ENCODE results near the gene ZFP92.
"Not testable (repeated sequence)": the region's sequence is repeated elsewhere in the genome, so short reads cannot be mapped to it uniquely, and the experiment has no call there.

ZFP92 gene

GRCh38 chrX:153411255-153411987 is at the start of gene ZFP92:
Gene ZFP92 (plus strand): TSS chrX:153411472. CDS start chrX:153418323, 6,851 bp downstream.
- peak; percentile 45 for DNase-seq

DNA sequence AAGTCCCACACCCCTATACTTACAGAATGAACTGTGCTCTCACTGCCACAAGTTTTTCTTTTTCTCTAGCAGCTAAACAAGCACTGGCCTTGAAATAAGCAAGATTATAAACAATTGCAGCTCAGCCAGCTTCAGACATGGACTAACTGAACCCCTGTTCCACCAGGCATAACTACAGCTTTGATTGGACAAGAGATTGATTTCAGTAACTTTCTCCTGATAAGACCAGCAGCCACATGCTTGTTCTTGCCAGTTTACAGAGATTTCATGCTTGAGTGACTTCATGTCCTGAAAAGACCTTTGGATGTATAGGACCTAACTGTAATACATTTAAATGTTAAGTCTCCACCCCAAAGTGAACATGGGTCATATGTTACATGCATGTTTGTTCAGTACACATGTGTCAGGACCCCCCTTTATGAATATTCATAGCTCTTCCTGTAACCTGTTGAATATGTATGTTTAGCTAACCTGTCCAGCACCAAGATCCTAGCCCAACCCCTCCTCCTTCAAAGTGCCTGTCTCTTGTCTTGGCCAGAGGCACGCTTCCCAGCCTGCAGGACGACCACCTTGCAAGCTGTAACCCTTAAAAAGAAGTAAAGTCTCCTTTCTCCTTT is 49.4 kb upstream of the ZFP92 start:
- DNase-seq, result no peak

DNA sequence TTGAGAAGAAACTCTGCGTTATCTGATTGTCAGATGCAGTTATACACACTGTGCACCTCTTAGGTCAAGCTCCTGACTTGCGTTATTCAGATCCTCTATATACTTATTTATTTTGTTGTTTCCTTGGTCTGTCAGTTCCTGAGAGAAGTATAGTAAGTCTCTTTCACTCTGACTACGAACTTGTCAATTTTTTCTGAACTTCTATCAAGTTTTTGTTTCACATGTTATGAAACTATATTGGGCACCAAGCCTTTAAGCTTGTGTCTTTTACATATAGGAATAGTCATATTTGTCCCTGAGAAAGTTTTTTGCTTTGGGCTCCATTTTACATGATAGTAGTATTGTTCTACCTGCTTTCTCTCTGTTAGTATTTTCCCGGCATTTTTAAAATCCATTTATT is 45.6 kb upstream of the ZFP92 start:
- no peak for DNase-seq

- no peak for DNase-seq
Observed at GRCh38 chrX:153366119-153366518, 45.2 kb upstream of the ZFP92 start.

GRCh38 chrX:153366878-153367538 is 44.3 kb upstream of the ZFP92 start:
- no peak for DNase-seq

DNA sequence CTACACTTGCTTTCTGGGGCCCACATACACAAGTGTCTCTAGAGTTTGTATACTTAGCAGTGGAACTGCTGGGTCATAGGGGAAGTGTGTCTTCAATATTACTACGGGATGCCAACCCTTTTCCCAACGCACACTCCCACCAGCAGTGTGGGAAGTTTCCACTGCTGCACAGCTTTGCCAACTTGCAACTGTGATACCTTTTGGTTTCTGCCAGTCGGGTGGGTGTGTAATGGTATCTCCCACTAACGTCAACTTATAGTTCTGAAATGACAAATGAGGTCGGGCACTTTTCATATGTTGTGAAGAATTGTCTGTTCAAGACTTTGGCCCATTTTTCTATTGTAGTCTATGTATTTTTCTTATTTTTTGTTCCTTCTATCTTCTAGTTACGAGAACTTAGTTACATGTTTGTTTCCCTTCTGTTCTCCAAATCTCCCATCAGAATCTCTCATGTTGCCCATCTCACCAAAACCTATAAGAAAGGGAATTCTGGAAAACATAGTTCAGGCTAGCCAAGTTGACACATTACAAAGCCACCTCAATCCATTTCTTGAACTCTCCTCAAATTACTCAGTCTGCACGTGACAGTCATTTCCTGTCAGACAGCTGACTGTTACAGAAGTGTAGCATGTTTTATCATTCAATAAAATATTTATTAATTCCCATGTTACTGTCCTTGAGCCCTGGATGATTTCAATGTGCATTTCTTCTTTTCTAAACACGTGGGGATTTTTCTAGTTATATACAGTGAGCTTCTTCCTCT is 40.8 kb upstream of the ZFP92 start:
- DNase-seq, result no peak

- no peak for DNase-seq
Observed at GRCh38 chrX:153371256-153371655, 40.0 kb upstream of the ZFP92 start.

- no peak for DNase-seq
Observed at GRCh38 chrX:153372949-153373348, 38.3 kb upstream of the ZFP92 start.

DNA sequence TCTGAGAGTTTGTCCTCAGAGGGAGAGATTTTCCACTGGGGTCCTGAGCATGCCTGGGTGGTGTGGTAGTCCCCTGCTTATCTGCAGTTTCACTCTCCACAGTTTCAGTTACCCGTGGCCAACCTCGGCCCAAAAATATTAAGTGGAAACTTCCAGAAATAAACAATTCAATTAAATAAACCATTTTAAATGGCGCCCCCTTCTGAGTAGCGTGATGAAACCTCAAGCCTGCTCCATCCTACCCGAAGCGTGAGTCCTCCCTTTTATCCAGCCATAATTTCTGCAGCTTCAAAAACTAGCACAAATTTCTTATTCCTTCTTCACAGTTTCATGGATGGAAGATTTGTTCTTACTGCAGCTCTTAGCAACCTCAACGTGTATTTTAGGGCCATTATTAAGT is 36.8 kb upstream of the ZFP92 start:
- DNase-seq, result no peak

DNA sequence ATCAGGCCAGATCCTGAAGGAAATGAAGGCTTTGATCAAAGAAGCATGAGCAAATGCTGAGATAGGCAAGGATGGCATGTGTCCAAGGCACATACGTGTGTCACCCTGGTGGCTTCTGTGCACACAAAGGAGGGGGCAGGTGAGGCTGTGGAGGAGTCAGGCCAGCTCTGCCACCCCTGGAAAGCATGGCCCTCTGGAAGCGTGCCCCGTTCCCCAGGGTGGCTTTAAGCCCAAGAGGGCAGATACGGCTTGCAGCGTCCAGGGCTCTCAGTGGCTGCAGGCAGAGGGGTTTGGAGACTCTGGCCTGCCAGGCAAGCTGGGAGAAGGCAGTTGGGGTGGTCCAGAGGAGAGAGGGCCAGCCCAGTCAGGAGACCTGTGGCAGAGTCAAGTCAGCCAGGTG is 35.7 kb upstream of the ZFP92 start:
- no peak for DNase-seq

DNA sequence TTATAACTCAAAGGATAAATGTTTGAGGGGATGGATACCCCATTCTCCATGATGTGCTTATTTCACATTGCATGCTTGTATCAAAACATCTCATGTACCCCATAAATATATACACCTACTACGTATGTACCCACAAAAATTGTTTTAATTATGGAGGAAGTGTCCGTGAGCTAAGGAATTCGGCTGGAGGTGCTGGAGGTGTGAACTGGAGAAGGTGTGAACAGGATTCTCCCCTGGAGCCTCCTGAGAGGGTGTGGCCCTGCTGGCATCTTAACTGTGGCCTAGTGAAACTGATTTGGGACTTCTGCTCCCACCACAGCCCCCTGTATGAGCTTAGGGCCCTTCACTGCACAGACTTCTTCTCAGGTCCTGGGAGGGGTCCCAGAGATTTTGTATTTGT is 33.5 kb upstream of the ZFP92 start:
- DNase-seq, result no peak

DNA sequence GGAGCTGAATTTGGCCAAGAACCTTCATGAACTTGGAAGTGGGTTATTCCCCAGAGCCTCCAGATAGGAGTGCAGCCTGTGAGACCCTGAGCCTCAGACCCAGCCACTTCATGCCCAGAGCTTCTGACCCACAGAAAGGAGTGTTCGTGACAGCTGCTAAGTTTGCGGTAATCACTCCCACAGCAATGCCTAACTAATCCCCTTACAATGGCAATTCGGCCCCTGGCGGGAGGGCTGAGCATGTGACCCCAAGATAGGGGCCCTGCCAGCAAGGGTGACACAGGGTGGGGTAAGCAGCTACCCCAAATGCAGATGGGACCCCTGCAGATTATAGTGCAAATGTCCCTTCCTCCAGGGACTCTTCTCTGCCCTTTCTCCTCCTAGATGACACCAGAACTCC is 32.7 kb upstream of the ZFP92 start:
- DNase-seq, result no peak

GRCh38 chrX:153379508-153379907 is 31.8 kb upstream of the ZFP92 start:
- DNase-seq, result no peak

DNA sequence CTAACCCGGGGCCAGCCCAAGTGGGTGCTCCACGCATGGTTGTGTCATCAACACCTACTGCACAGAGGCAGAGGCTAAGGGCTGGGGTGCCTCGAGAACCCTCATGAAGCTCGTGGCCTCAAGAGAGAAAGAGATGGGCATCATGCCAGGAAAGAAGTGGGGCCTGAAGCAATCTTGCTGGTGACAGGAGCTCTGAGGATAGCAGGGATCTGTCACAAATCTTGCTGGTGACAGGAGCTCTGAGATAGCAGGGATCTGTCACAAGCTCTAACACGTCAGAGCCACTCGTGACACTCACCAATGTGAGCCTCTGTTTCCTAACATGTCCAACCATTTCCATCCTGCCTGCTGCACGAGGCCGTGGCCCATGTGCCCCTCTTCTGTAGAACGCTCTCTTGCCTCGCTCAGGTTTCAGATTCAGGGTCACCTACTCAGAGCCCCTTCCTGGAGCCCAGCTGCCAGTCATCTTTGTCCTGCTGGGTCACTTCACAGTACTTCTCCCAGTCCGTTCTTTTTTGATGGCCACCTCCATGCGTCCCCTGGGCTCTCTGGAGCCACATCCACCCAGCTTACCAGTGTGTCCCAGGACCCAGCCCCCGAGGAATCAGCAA is 31.2 kb upstream of the ZFP92 start:
- DNase-seq, result no peak

DNA sequence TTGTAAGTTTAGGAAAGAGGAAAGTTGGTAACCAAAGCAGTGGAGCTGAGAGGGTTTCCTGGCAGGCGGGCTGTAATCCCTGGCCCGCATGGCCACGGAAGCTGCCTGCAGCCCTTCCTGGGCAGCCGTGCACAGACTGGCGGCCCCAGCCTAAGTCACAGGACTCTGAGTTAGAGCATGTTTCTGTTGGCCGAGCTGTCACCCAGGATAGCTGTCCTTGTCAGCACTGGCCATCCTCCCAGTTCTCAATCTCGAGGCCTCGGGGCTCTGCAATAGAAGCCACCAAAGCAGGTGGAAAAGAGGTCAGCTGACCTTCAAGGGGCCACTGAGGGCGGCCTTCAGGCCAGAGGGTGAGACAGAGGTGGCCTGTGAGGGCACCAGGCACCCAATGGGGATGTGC is 30.6 kb upstream of the ZFP92 start:
- no peak for DNase-seq

DNA sequence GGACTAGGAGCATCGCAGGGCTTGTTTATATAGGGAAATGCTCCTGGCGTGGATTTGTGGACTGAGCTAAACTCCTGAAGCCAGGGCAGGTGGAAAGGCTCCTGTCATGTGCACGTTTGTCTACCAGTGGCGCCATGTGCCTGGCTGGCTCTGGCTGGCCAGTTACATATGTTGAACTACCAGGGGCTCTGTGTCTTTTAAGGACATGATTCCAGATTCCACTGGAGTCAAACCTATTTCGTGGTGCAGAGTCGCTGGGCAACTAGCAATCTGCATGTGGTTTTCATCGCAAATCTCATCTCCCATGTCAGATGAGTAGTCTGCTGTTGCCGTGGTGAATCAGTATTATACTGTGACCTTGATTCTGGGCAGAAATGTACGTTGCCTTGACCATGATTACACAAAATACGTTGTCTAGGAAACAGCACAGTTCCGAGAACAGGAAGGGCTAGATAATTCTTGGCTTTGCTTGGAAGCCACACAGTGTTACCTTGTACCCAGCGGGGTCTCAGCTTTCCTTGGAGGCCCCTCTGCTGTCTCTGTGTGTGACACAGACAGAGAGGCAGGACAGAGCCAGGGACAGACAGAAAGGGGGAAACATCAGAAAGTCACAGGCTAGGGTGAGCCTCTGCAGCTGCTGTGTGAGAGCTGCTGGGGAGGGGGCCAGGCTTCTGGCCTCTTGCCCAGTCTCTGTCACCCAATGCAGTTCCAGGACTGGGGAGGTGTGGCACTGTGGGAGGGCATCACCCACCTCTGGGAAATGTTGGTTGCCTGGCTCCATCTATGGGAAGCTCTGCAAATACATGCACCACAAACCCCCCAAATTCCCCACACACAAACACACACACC is 29.4 kb upstream of the ZFP92 start:
- no peak for DNase-seq

DNA sequence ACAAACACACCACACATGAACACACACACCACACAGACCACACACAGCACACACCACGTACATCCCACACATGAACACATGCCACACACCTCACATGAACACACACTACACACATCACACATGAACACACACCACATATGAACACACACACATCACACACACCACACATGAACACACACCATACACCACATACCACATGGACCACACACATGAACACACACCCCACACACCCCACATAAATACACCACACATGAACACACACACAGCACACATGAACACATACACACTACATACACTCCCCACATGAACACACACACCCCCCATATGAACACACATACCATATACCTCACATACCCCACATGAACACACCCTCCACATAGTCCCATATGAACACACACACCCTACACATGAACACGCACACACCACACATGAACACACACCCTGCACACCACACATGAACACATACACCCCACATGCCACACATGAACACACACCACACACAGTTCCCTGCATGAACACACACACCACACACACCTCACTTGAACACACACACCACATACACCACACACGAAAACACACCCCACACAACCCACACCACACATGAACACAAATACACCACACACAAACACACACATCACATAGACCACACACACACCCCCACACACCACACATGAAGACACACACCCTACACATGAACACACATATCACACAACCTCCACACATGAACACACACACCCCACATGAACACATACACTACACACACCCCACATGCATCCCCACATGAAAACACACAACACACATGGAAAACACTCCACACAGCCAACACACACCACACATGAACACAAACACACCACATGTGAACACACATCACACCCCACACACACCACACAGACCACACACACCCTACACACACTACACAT is 28.4 kb upstream of the ZFP92 start:
- DNase-seq, result no peak

GRCh38 chrX:153384390-153384789 is 26.9 kb upstream of the ZFP92 start:
- DNase-seq, result no peak

DNA sequence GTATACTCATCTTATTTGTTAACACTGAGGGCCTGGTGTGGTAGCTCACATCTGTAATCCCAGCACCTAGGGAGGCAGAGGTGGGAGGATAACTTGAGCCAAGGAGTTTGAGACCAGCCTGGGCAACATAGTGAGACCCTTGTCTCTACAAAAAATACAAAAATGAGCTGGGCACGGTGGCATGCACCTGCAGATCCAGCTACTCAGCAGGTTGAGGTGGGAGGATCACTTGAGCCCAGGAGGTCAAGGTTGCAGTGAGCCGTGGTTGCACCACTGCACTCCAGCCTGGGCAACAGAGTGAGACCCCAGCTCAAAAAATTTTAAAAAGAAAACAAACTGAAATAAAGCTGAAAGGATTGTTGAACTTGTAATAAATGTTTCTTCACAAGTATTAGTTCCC is 26.3 kb upstream of the ZFP92 start:
- not testable (repeated sequence) for DNase-seq

DNA sequence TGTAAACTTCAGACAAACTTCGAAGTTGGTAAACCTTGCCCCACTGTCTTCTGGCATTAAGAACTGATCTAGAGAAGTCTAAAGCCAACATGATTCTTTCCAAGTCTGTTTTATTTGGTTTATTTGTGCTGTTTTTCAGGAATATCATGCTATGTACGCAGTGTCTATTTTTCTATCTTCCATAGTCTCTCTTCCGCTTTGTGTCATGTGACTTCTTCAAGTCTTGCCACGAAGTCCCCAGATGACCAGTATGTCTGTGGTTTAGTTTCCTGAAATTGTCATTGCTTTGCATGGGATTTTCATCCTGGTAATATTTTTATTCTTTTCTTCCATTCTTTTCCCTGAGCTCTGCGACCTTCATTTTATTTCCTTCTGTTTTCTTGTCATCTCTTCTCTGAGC is 25.2 kb upstream of the ZFP92 start:
- no peak for DNase-seq

GRCh38 chrX:153387345-153387744 is 23.9 kb upstream of the ZFP92 start:
- DNase-seq, result no peak
